GM21529 (cell line): Measurements from ENCODE around the gene GAK.
"Not testable (repeated sequence)": the region's sequence is repeated elsewhere in the genome, so short reads cannot be mapped to it uniquely, and the experiment has no call there.

Experiments
- ATAC-seq: cut with Tn5 transposase; IDR thresholded peaks from one replicate; pipeline ENCODE4 v1.9.1; 2021; ENCODE audit not compliant: unreplicated experiment

The GAK gene

DNA sequence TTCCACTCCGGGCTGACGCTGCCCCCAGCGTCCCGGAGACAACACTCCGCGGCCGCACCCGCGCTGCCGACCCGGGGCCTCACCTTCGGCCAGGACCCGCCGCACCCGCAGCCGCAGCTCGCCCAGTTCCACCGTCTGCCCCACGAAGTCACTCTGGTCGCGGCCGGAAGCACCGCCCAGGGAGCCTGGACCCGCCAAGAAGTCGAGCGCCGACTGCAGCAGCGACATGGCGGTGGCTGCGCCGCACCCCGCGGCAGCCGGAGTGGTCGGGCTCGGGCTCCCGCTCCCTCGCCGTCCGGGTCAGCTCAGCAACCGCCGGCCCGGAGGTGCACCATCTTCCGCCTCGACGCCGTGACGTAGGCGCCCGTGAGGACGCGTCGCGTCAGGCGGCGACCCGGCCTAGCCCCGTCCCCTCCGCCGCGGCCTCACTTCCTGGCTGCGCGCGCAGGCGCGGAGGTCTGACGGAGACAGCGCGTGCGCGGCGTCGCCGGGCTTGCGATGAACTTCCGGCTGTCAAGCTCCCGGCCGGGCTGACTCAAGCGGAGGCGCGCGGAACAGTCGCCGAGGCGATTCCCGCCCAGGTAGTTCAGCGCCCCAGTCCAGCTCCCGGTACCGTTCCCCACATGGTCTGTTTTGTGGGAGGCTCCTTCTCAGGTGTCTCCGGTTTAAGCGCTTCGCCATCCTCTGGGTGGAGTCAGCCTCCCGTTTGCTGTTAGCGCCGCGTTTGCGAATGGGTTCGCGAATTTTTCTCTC lies at the start of gene GAK, which contains the start of gene TMEM175:
Gene GAK, minus strand, starts transcription at position 357 of the 753 bp plus-strand sequence. Its CDS starts 129 bp downstream, at position 228.
Gene TMEM175, plus strand, starts transcription at position 501 of the 753 bp plus-strand sequence. CDS start 15,280 bp downstream, outside the sequence.
- peak; percentile 89 for ATAC-seq

DNA sequence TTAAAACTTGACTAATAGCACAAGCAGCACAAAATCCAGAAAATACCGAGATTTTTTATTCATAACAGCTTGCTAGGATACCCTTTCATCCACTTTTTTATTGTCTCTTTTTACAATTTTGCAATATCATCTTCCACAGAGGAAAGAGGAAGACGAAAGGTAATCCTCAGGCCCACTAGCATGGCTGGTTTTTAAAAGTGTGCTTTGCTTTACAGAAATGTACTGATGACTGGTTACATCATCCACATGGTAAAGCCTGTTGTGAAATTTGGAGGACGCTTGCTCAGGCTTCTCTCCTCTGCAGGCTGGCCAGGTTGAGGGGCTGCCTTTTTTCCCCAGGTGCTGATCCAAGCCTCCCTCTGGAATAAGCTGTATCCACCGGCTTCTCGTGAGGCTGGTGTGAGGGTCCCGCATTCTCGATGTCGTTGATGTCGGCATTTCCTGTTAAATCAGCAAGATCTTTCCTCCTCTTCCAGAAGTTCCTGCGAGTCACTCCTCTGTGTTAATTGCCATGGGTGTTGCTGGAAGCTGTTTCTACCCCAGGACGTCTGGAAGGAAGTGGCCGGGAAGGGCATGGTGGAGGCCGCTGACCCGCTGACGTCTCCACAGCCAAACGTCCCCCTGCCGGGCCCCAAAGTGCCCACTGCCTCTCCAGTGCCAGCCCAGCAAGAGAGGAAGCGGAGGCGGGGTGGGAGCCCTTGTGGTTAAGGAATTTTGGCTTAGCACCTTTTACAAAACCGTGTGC lies 47.0 kb upstream of the GAK start:
- no peak for ATAC-seq

DNA sequence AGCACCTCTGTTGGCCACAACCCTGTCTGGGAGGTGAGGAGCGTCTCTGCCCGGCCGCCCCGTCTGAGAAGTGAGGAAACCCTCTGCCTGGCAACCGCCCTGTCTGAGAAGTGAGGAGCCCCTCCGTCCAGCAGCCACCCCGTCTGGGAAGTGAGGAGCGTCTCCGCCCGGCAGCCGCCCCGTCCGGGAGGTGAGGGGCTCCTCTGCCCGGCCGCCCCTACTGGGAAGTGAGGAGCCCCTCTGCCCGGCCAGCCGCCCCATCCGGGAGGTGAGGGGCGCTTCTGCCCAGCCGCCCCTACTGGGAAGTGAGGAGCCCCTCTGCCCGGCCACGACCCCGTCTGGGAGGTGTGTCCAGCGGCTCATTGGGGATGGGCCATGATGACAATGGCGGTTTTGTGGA lies 43.9 kb upstream of the GAK start:
- not testable (repeated sequence) for ATAC-seq

DNA sequence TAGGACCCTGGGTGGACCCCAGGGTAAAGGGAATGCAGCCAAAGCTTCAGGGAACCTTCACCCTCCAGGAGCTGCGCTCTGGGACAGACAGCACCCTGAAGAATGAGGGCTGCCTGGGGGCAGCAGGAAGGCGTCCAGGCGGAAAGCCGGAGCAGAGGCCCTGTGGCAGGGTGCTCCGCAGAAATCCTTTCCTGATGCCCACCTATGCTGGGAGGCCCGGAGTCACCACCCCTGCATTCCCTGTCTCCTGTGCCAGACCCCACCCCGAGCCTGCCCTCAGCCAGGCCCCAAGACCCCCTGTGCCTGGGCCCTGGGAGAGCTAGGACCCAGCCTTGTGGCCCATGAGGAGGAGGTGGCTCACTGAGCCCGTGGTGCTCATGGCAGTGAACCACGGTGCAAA lies 42.6 kb upstream of the GAK start:
- no peak for ATAC-seq

DNA sequence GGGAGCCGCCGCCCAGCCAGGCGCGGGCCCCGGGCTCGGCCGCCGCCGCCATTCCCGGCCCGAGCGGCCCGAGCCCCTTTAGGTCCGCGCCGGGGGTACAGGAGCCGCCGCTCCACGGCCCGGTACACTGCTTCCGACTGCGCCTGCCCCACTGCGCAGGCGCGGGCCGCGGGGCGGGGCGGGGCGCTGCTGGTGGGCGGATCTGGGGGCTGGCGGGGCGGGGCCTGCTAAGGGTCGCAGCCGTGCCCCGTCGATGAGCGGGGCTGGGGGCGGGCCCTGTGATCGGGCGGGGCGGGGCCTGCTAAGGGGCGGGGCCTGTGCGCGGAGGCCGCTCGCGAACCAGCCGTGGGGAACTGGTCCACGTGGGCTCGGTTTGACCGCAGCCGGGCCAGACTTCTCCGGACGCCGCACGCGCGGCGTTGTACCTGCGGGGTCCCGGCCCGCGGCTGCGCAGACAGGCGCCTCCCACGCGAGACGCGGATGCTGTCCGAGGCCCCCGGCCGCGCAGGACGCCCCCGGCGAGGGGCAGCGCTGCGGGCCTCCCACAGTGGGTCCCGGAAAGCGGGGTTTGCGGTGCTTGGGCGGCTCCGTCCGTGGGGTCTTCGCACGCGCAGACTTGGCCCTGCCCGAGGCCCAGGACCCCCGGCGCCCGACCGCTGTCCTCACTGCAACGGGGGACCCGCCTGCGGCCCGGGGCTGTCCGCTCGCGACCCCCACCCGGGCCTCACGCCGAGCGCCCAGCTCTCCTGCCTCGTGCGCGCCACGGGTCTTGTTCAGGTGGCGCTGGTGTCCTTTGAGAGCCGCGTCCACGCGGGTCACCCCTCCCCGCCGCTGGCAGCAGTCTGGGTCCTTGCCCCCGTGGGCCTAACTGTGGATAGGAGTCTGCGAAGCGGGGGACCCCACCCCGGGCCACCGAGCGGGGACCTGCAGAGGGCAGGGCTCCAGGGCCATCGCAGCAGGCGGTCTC lies 41.6 kb upstream of the GAK start, which contains the start of gene DGKQ:
Gene DGKQ, minus strand, starts transcription at position 139 of the 967 bp plus-strand sequence. Its CDS starts 87 bp downstream, at position 52.
- peak; percentile 65 for ATAC-seq

DNA sequence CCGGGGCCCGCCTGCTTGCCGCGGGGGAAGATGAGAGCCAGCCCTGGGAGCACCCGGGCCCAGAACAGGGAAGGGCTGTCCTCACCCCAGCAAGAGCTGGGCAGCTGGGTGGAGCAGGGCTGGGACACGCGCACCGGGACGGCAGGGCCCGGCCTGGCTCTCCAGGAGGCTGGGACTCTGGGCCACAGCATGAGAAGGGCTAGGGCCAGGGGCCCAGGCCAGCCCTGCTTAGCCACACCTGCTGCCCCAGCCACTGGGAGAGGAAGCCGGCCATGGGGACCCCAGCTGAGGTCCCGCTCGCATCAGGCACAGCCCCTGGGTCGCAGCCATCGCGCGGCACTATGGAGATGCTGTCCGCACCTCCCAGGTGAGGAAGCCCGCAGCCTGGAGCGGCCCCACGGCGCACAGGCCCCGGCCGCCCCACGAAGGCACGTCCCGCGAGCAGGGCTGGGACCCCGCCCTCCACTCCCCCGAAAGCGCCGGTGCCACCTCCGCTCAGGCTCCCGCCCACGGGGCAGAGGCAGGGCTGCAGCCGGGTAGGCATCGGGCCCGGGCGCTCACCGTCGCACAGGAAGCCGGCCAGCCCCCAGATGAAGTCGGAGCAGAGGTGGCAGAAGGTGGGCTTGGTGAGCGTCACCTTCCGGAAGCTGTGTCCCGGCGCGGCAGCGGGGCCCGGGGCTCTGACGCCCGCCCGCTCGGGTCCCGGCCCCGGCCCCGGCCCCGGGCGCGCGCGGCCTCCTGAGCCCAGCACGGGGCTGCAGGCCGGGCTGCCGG lies 40.7 kb upstream of the GAK start:
- peak; percentile 50 for ATAC-seq

DNA sequence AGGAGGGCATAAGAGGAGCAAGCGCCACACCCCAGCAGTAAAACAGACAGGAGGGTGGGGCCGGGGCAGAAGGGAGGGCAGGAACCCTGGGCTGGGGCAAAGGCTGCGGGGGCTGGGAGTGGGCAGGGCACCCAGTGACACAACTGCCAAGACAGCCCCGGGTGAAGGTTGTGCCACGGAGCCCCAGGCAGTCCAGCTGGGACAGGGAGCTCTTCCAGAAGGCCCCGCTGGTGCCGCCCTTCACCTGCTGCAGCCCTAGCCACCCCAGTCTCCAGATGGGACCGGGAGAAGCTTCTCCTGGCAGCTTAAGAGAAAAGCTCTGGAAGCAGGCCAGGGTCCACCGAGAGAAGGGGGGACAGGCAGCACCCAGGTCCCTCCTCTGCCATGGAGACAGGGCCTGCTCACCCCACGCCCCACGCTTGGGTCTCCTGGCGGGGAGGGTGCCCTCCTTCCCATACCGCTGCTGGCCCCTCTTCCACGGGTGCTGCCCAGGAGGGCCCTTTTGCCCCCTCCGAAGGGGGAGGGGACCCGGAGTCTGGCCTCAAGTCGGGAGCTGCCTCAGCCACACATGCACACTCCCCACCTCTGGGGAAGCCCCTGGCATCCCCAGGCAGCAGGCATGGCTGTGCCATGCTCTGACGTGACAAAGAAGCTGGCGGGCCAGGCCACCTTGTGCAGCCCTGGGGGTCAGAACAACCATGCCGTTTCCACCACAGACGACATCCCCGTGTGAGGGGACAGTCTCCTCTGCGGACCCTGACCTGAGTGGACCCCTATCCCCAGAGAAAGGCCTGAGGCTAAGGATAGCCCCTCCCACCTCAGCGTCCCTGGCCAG lies 39.8 kb upstream of the GAK start:
- ATAC-seq, result no peak

DNA sequence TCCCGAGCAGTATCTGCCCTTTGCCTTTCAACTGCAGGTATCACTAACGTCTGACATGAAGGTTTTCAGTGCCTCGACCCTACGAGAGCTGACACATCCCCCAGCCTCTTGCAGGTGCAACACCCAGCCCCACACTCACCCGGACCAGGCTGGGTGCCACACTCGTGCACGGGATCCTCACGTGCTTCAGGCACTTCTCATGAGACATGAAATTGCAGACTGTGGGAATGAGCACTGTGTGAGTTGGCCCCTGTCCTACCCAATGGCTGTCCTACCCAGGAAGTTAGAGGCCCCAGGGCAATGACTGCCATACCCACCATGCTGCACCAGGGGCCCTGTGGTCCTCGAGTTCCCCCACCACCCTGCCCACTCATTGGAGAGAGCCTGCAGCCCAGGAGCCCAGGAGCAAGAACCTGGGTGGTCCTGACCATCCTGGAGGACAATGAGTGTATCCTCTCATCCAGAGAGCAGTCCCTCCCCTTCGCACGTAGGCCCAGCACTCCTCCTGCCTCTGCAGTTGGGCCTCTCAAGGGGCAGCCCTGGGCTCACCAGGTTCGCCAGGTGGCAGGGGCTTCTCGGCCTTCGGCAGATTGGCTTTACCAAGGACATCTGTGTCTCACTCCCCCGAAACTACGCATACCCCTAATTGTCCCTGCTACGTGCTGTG lies 38.9 kb upstream of the GAK start:
- ATAC-seq, result no peak

DNA sequence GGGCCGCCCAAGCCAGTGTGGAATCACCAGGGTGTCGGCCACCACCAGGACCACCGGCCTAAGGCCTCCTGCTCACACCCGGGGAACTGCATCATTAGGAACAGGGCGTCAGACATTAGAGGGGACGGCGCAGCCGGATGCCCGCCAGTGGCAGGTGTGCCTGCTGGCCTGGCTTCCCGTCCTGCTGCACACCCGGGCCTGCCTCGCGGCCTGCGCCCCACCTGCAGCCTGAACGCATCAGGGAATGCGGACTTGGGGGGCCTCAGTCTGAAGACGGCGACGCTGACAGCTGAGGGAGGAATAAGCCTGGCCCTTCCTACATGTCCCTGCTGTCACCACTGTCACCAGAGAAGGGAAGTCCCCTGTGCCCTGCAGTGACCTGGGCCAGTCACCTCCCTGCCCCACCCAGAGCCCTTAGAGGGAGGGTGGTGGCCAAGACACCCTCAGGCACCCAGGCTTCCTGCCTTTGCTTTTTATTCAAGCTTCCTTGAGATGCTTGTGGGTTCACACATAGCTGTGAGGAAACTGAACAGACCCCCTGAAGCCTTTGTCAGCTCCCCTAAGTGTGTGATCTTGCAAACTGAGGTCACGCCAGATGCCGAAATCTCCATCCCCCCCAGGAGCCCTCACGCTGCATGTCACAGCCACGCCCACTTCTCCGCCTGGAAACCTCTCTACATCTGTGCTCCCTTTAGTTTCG lies 38.1 kb upstream of the GAK start:
- ATAC-seq, result no peak

DNA sequence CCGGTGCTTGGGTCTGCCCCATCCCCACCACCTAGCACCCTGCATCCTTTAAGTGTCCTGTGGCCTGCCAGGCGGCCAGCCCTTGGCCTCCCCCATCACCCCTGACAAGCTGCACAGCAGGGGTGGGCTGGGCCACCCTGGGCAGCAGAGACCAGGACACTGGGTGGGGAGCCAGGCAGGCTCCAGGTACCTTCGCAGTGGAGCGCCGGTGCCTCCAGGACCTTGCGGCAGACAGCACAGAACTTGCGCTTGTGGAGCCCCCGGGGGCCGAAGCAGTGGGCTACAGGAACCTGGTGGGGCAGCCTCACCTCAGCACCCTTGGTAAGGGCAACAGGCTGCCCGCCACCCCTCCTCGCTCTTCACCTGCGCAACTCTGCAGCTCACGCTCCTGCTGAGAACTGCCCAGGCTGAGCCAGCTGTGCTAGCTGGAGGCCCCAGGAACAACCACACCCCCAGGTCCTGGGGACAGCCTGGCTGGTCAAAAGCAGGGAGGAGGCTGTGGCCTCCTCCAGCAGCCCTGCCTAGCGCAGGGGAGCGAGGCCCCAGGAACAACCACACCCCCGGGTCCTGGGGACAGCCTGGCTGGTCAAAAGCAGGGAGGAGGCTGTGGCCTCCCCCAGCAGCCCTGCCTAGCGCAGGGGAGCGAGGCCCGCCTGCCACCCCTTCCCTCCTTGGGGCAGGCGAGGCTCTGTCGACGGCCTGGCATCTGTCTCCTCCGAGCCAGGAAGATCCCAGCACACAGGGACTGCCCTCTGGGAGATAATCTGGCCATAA lies 36.7 kb upstream of the GAK start:
- no peak for ATAC-seq

DNA sequence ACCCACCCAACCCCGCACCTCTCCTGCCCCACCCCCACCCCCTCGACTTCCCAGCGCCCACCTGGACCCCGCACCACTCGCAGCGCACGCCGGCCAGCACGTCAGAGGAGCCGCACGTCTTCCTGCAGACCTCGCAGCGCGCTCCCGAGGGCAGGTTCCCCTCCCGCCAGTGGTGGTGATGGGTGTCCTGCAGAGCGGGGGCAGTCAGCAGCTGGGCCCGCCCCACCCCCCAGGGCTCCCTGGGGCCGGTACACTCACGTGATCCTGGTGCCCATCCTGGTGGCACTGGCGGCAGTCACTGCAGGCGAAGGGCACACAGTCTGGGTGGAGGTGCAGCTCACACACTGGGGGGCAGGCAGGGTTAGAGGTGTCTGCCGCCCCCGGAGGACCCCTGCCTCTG lies 36.1 kb upstream of the GAK start:
- no peak for ATAC-seq

DNA sequence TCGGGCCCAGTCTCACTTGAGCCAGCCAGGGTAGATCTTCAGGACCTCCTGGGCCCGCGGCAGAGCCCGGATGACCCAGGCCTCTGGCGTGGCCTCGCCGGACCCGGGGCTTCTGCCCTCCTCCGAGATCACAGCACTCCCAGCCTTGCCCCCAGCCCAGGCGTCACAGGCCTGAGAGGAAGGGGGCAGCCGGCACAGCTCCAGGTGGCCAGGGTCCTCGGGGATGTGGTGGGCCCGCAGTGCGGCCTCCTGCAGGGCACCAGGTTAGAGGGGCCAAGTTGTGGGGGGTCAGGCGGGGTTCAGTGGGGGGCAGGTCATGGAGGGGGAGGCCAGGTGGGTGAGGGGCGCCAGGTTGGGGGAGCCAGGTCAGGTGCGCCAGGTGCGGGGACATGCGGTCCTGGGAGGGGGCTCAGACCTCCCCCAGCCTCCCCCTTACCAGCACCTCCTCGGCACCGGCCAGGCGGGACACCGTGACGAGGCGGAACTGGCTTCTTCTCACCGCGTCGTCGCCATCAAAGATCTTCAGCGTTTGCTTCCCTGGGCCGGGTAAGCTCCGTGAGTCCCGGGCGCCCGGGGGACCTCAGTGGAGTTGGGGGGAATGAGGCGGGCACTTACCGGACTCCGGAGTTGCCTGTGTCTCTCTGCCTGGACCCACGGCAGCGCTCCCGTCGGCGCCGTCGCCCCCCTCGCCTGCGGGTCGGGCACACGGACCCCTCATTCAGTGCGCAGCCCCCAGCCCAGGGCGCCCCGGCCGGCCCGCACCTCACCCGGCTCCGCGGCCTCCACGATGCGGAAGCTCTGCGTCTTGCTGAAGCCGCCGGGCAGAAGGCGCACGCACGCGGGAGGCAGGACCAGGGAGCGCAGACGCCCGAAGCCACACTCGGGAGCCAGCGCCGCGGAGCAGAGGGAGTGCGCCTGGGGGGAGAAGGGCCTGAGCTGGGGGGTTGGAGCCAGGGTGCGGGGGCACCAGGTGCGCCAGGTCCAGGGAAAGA lies 35.3 kb upstream of the GAK start:
- ATAC-seq, result no peak

DNA sequence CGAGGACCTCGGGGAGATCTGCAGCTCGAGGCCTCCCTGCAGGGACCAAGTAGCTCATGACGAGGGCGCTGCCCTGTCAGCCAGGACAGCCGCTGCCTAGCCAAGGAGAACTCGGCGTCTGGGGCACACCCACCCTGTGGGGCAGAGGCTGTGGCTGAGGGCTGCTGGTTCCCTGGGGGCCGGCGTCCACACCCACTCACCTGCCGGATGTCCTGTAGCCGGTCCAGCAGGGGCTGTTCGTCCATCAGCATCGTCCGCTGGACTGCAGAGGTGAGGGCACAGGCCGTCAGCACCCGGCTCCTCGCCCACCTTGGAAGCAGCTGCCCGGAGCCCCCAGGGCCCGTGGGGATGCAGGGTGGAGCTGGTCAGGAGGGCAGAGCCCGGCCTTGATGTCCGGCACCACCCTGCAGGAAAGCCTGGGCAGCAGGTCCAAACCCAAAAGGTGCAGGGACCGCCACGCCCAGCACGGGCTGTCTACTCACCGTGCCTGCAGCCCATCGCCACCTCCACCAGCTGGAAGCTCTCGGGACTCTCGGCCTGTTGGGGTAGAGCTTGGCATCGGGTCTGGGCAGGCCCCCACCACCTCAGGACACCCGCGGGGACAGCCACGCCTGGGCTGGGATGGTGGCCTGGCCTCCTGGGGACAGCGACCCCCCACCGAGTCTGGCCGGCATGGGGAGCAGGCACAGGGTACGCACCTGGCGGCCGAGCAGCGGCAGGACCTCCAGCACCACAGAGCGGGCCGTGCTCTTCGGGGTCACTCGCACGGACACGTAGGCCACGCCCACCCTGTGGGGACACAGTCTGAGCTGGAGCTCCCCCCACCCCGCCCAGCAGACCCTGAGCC lies 34.4 kb upstream of the GAK start:
- ATAC-seq, result no peak

DNA sequence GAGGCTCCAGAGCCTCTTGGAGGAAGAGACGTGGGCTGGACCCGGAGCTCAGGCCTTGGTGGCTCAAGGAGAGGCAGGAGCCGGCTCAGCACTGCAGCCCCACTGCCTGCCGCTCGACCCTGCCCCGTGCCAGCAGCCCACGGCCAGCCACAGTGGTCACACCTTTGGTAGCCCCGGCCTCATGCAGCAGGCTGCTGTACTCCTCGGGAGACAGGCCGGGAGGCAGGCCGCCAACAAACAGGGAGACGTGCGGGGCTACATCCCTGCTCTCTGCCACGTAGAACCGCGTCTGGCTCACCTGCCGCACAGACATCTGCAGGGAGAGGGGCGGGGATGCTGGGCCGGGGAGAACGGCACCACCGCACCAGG lies 33.6 kb upstream of the GAK start:
- ATAC-seq, result no peak

DNA sequence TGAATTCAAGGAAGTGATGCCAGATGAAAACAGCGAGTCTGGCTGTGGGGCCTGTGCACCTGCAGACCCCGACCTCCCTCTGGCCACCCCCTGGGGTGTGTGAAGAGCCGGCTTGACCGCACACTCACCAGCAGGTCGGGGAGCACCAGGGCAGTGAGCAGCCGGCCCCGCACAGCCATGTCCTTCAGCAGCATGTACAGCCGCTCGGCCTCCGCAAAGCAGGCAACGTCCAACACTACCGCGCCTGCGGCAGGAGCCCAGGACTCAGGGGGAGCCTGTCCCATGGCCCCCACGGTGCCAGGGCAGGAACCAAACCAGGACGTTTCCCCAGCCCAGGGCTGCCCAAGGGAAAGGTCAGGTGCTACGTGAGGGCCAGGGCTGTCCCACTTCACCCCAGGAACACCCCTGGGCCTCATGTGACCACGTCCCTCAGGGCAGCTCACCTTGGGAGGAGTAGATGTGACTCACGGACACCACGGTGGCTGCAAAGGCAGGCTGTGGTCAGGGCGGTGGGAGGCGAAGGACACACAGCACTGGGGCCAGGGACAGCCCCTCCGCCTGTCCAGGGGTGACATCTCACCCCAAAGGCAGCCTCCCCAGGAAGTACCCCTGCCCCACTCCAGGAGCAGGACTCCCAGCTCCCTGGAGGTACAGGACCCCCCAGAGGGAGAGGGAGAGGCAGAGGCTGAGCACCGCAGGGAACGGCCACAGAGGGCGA lies 33.1 kb upstream of the GAK start:
- no peak for ATAC-seq
